ENCODE data around the gene EFNA5. TPM values are rescaled to one million over a fixed set of nuclear protein-coding genes. Genes with fewer than 3 reads are reported as not detected.

Gene EFNA5
- total RNA-seq, 2 donors from 2014 or later: 5.6 to 7.2 TPM

DNA sequence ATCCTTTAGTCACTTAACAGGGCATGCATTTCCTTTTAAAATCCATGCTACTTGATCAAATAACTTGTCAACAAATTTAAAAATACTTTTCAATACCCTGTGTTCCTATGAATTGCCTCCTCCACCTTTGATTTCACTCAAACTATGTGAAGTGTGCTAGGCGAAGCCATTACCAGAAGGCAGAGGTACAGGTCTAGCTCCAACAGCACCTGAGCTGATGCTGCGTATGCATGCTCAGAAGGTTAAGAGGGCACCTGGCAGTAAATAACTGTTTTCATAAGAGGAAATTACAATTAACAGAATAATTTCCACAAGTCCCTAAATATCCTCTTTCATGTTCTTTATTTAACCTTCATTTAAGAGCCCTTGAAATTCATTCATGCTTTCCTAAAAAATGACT, 251.8 kb downstream of the EFNA5 start:
- intact Hi-C loops (cut with DNase I): no loop called here
- TF ChIP-seq POLR2AphosphoS5 (IDR thresholded peaks at IDR 0.05) (no peak), POLR2A (IDR thresholded peaks at IDR 0.05) (no peak)
- TF ChIP-seq, protein P1, sequence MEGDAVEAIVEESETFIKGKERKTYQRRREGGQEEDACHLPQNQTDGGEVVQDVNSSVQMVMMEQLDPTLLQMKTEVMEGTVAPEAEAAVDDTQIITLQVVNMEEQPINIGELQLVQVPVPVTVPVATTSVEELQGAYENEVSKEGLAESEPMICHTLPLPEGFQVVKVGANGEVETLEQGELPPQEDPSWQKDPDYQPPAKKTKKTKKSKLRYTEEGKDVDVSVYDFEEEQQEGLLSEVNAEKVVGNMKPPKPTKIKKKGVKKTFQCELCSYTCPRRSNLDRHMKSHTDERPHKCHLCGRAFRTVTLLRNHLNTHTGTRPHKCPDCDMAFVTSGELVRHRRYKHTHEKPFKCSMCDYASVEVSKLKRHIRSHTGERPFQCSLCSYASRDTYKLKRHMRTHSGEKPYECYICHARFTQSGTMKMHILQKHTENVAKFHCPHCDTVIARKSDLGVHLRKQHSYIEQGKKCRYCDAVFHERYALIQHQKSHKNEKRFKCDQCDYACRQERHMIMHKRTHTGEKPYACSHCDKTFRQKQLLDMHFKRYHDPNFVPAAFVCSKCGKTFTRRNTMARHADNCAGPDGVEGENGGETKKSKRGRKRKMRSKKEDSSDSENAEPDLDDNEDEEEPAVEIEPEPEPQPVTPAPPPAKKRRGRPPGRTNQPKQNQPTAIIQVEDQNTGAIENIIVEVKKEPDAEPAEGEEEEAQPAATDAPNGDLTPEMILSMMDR (IDR thresholded peaks at IDR 0.05): no peak
- no peak for DNase-seq (ENCODE audit: low spot score)

DNA sequence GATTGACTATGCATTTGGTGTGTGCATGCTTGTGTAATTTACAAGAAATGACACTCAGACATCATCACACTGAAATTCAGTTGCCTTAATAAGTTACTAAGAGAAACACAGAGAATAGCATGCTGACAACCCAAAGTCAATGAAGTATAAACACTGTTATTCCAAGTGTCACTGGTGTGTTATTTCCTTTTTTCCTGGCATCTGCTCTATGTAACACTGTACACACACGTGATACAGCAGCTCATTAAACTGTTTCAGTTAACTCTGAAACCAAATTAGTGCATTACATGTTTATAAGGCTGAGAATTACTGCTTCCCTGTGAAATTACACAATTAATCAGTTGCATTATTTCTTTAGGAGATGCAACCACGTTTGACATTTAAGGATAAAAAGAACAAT, 252.7 kb downstream of the EFNA5 start:
- no peak for TF ChIP-seq POLR2AphosphoS5 (IDR thresholded peaks at IDR 0.05)
- TF ChIP-seq, protein P1 (IDR thresholded peaks at IDR 0.05): no peak
- no peak for TF ChIP-seq POLR2A (IDR thresholded peaks at IDR 0.05)
- Histone ChIP-seq H3K27ac (no peak overlapping the region), H3K36me3 (no peaks in the 10 kb centered on the region), H3K27me3 (replicated peaks; ENCODE audit: insufficient read depth) (no peaks in the 10 kb centered on the region), H3K9me3 (no peaks in the 10 kb centered on the region), H3K4me1 (replicated peaks) (no peaks in the 10 kb centered on the region), H3K4me3 (no peak overlapping the region)
- no peak for DNase-seq (ENCODE audit: low spot score)
- intact Hi-C loops (cut with DNase I): no loop called here
- 31% methylated on average over 2 of the region's 2 CpGs for WGBS

More for the DNA sequence above, 251.8 kb downstream of the EFNA5 start:
- Histone ChIP-seq H3K27ac (no peak overlapping the region), H3K4me1 (replicated peaks) (no peaks in the 10 kb centered on the region), H3K36me3 (no peaks in the 10 kb centered on the region), H3K27me3 (replicated peaks; ENCODE audit: insufficient read depth) (no peaks in the 10 kb centered on the region), H3K4me3 (no peak overlapping the region), H3K9me3 (no peaks in the 10 kb centered on the region)
- WGBS: 98% methylated on average over 2 of the region's 2 CpGs

DNA sequence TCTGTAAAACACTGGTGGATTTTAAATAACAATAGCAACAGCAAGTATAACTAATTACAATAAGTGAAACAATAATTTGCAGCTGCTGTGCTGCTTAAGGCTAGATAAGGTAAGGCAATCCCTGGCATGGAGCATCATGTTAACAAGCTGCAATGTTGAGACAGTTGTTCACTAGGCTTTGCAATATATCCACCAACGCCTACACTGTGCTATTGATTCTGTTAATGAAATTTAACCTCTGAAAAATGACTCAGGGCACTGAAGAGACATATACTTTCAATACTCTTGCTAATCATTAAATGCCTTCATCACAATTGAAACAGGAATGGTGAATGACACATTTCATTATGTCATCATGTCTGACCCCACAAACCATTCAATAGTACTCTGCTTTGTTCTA, 255.0 kb downstream of the EFNA5 start:
- Histone ChIP-seq H3K9me3 (no peaks in the 10 kb centered on the region), H3K27me3 (replicated peaks; ENCODE audit: insufficient read depth) (no peaks in the 10 kb centered on the region), H3K4me1 (replicated peaks) (no peaks in the 10 kb centered on the region), H3K4me3 (no peak overlapping the region), H3K27ac (no peak overlapping the region), H3K36me3 (no peaks in the 10 kb centered on the region)
- WGBS: 97% methylated on average over 1 of the region's 1 CpG
- intact Hi-C loops (cut with DNase I): no loop called here
- no peak for DNase-seq (ENCODE audit: low spot score)
- TF ChIP-seq POLR2A (IDR thresholded peaks at IDR 0.05): no peak
- no peak for TF ChIP-seq POLR2AphosphoS5 (IDR thresholded peaks at IDR 0.05)
- TF ChIP-seq, protein P1 (IDR thresholded peaks at IDR 0.05): no peak

DNA sequence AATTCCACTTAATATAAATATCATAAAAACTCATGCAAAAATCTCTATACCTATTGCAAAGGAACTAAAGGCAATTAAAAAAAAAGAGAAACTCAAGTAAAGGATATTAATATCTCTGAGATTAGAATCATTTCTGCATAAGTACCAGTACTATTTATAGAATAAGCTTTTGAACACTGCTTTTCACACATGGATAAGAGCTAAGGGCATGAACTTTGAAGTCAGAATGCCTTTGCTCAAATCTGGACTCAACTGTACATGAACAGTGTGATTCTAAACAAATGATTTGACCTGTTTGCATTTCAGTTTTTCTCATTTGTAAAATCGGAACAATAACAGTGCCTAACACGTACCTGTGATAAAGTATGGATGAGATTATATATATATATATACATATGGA, 255.9 kb downstream of the EFNA5 start:
- intact Hi-C loops (cut with DNase I): no loop called here
- H3K9me3 ChIP-seq: no peaks in the 10 kb centered on the region
- no peaks in the 10 kb centered on the region for H3K36me3 ChIP-seq
- H3K4me3 ChIP-seq: no peak overlapping the region
- no peak for DNase-seq (ENCODE audit: low spot score)
- no peaks in the 10 kb centered on the region for H3K4me1 ChIP-seq (replicated peaks)
- TF ChIP-seq, protein P1 (IDR thresholded peaks at IDR 0.05): no peak
- TF ChIP-seq POLR2A (IDR thresholded peaks at IDR 0.05) (no peak), POLR2AphosphoS5 (IDR thresholded peaks at IDR 0.05) (no peak)
- no peak overlapping the region for H3K27ac ChIP-seq
- 92% methylated on average over 2 of the region's 2 CpGs for WGBS
- H3K27me3 ChIP-seq (replicated peaks; ENCODE audit: insufficient read depth): no peaks in the 10 kb centered on the region

DNA sequence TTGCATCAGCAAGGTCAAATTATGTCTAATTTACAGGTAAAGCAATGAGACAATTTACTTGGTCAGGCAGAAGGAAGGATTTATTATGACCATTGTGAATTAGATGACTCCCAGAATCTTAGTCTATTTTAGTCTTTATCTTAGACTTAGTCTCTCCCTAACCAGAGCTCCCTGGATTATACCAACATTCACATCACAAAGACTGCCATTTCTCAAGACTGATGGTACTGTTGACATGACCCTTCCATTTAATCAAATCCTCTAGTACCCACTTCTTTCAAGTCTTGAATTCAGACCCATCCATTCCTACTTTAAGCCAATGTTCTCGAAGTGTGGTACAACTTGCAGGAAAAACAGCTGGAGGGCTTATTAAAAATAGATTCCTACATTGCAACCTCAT, 257.0 kb downstream of the EFNA5 start:
- Histone ChIP-seq H3K4me3 (no peak overlapping the region), H3K9me3 (no peaks in the 10 kb centered on the region), H3K27ac (no peak overlapping the region), H3K36me3 (no peaks in the 10 kb centered on the region), H3K27me3 (replicated peaks; ENCODE audit: insufficient read depth) (no peaks in the 10 kb centered on the region), H3K4me1 (replicated peaks) (no peaks in the 10 kb centered on the region)
- 88% methylated on average over 1 of the region's 1 CpG for WGBS
- TF ChIP-seq POLR2AphosphoS5 (IDR thresholded peaks at IDR 0.05) (no peak), POLR2A (IDR thresholded peaks at IDR 0.05) (no peak)
- TF ChIP-seq, protein P1 (IDR thresholded peaks at IDR 0.05): no peak
- intact Hi-C loops (cut with DNase I): no loop called here
- DNase-seq (ENCODE audit: low spot score): no peak

Measured in prostate gland (tissue), 2 donors.